GM13977 (cell line): ENCODE measurements around the gene SPDEF.

Experiments
- DNase-seq: peaks from one replicate; pipeline ENCODE4 v3.0.0; 2012; ENCODE audit warnings: low spot score
- CTCF ChIP-seq: IDR thresholded peaks from 2 replicates; pipeline ENCODE4 v1.5.1; 2012; ENCODE audit warnings: mild to moderate bottlenecking, control low read depth; ENCODE audit not compliant: insufficient read depth; ENCODE audit errors: extremely low read depth, missing control alignments
- in situ Hi-C: fragments of 300-500 bp; cut with MboI; formaldehyde crosslinking; loops from one replicate; pipeline ENCODE4 v1.12.0; 2022; ENCODE audit warnings: low sequenced_read_pairs, low pct_unique_long_range_greater_than_20kb, mixed read lengths, inconsistent platforms; ENCODE audit not compliant: unreplicated experiment

SPDEF gene

GRCh38 chr6:34521463-34522285 is 34.5 kb downstream of the SPDEF start:
- in situ Hi-C loops, result no loop called here
- TF ChIP-seq CTCF, result no peak
- DNase-seq, result no peak

DNA sequence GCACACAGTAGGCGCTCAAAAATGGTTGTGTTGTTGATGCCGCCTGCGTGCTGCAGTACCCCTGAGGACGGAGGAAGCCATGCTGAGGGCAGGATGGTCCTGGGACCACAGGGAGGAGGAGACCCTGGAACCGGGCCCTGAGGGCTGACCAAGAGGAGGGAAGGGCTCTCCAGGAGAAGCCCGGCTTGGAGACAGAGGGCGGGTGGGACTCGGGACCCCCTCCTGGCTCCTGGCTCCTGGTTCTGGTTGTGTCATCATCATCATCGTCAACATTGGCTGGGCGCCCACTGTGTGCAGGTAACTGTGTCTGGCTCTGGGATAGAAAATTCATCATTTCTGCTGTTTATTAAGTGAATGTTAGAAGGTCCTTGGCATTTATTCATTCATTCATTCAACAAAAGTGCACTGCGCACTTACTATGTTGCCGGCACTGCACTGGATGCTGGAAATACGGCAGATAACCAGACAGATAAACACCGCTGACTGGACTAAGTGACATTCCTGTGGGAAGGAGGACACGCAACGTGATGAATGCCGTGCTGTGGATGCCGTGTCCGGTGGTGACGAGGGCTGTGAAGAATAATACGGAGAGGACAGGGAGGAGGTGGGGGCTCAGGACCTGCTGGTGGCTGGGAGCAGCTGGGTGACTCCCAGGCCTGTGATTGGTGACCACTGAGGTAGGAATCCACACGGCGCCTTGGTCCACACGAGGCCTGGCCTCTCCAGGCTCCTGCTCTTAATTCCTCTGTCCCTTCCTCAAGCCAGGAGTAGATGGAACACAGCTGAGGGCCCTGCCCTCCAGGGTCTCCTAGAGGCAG is 35.3 kb downstream of the SPDEF start:
- no peak for DNase-seq
- in situ Hi-C loops, result no loop called here
- TF ChIP-seq CTCF, result no peak

DNA sequence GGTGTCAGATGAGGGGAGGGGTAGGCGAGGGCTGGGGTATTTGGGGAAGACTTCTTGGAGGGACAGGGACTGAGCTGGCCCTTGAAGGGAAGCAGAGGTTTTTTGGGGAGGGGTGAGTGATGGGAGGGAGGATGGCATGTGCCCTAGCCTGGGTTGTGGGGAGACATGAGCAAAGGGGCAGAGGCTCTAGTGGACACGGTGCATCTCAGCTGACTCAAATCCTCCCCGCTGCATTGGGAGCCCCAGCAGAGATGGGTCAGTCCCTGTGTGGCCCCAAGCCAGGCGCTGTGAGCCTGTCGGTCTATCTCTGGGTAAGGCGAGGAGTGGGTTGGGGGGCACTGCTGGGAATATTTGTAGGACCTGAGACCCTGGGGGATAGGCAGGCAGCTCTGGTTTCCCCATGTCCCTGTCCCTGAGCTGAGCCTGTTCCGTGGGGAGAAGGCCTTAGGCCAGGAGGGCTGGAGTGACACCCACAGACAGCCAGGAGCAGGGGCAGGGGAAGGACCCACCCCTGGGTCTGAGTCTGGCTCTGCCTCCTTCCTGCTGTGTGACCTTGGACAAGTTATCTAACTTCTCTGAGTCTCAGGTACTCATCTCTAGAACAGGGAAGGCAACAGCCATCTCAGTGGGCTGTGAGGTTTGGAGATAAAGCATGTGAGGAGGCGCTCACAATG is 36.0 kb downstream of the SPDEF start:
- in situ Hi-C loops, result no loop called here
- no peak for TF ChIP-seq CTCF
- no peak for DNase-seq

GRCh38 chr6:34518669-34519365 is 37.3 kb downstream of the SPDEF start:
- in situ Hi-C loops, result no loop called here
- DNase-seq, result no peak

GRCh38 chr6:34517966-34518365 is 38.2 kb downstream of the SPDEF start:
- DNase-seq, result no peak
- TF ChIP-seq CTCF, result no peak
- in situ Hi-C loops, result no loop called here

More at GRCh38 chr6:34518669-34519365, 37.3 kb downstream of the SPDEF start:
- TF ChIP-seq CTCF, result no peak

DNA sequence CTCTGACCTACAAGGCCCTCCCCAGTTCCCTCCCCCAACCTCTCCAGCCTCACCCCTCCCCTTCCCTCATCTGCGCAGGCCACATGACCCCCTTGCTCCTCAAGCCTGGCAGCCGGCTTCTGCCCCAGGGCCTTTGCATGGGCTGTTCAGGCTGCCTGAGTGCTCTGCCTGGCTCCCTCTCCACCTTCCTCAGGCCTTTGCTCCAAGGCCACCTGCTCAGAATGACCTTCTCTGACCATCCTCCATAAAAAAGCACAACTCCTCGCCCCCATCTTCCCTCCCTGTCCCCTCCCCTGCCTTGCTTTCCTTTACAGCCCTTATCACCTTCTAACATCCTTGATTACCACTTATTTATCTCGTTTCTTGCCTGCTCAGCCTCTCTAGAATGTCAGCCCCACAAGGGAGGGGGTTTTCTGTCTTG is 38.7 kb downstream of the SPDEF start:
- no peak for TF ChIP-seq CTCF
- DNase-seq, result no peak
- in situ Hi-C loops, result no loop called here
